PC-3 (cell line): Measurements from ENCODE around the gene PBOV1. TPM values are rescaled to one million over a fixed set of nuclear protein-coding genes. Genes with fewer than 3 reads are reported as not detected.

ENCODE experiments used
- ATAC-seq: fragments of 200-7000 bp; cut with Tn5 transposase; 2 replicates; pipeline ENCODE4 v1.9.1; 2020; ENCODE audit warnings: mild to moderate bottlenecking, moderate library complexity
- BruUV-seq: library from RNA; stranded (reverse); fragments of 400-500 nt; replicated peaks from 2 replicates; lab custom pipeline; 2021; lab: Mats Ljungman, UMichigan
- CTCF ChIA-PET: fragments of 300-600 bp; sonication (Branson Sonifier 250); formaldehyde crosslinking; loops from one replicate; lab custom pipeline; 2022; ENCODE audit warnings: antibody characterized with exemption; lab: Charles Lee
- POLR2A ChIA-PET: fragments of 300-600 bp; sonication (Branson Sonifier 250); formaldehyde crosslinking; loops from one replicate; lab custom pipeline; 2022; ENCODE audit warnings: antibody characterized with exemption; ENCODE audit not compliant: unreplicated experiment; lab: Charles Lee
- DNase-seq: peaks from one replicate; pipeline ENCODE4 v3.0.0-alpha.2; 2015
- H2AFZ ChIP-seq: fragments of 300-600 bp; sonication (generic); 2 replicates; pipeline ENCODE4 v1.6.0; 2016; ENCODE audit warnings: antibody characterized with exemption, low read length
- H3F3A ChIP-seq: fragments of 300-600 bp; sonication (generic); one replicate; pipeline ENCODE4 v1.6.0; 2017; ENCODE audit warnings: antibody characterized with exemption, low read length, control low read depth, mild to moderate bottlenecking; ENCODE audit not compliant: unreplicated experiment
- H3K27ac ChIP-seq: fragments of 300-600 bp; sonication (generic); 2 replicates; pipeline ENCODE4 v1.5.1; 2016; ENCODE audit warnings: mild to moderate bottlenecking, low read length
- H3K27me3 ChIP-seq: fragments of 300-600 bp; sonication (generic); 2 replicates; pipeline ENCODE4 v1.6.1; 2016; ENCODE audit warnings: low read length, mixed read lengths
- H3K36me3 ChIP-seq: fragments of 300-600 bp; sonication (generic); 2 replicates; pipeline ENCODE4 v1.6.1; 2016; ENCODE audit warnings: low read depth, mixed run types, low read length, mixed read lengths
- H3K4me1 ChIP-seq: fragments of 300-600 bp; sonication (generic); 2 replicates; pipeline ENCODE4 v1.5.1; 2016; ENCODE audit warnings: low read length; ENCODE audit not compliant: insufficient read depth
- H3K4me2 ChIP-seq: fragments of 300-600 bp; sonication (generic); 2 replicates; pipeline ENCODE4 v1.6.0; 2016; ENCODE audit warnings: low read length
- H3K4me3 ChIP-seq: fragments of 300-600 bp; sonication (generic); 2 replicates; pipeline ENCODE4 v1.5.1; 2016; ENCODE audit warnings: mild to moderate bottlenecking, low read length, mixed read lengths
- H3K79me2 ChIP-seq: fragments of 300-600 bp; sonication (generic); 2 replicates; pipeline ENCODE4 v1.6.1; 2017; ENCODE audit warnings: low read length, mixed read lengths
- H3K9ac ChIP-seq: fragments of 300-600 bp; sonication (generic); 2 replicates; pipeline ENCODE4 v1.6.0; 2016; ENCODE audit warnings: mild to moderate bottlenecking, low read length
- H3K9me2 ChIP-seq: fragments of 300-600 bp; sonication (generic); replicated peaks from 2 replicates; pipeline ENCODE4 v1.6.1; 2016; ENCODE audit warnings: mixed run types, low read length, mixed read lengths
- H3K9me3 ChIP-seq: fragments of 300-600 bp; sonication (generic); 2 replicates; pipeline ENCODE4 v1.6.1; 2016; ENCODE audit warnings: low read length, mixed read lengths
- H4K20me1 ChIP-seq: fragments of 300-600 bp; sonication (generic); 2 replicates; pipeline ENCODE4 v1.6.1; 2016; ENCODE audit warnings: low read length, mixed read lengths
- EZH2 ChIP-seq: fragments of 300-600 bp; sonication (generic); IDR thresholded peaks from one replicate; pipeline ENCODE4 v1.6.1; 2017; ENCODE audit warnings: antibody characterized with exemption, mild to moderate bottlenecking, low read length; ENCODE audit not compliant: unreplicated experiment
- EZH2phosphoT487 ChIP-seq: fragments of 300-600 bp; sonication (generic); IDR thresholded peaks from 2 replicates; pipeline ENCODE4 v1.6.1; 2018; ENCODE audit warnings: mild to moderate bottlenecking, antibody characterized with exemption, low read length, borderline replicate concordance
- intact Hi-C: fragments of 100-400 bp; cut with micrococcal nuclease; formaldehyde crosslinking; loops from 2 replicates; pipeline ENCODE4 v1.9.0; 2023
- total RNA-seq: library from RNA; depleted of rRNA; stranded (reverse); fragments of >200 nt; gene quantifications from 2 replicates; pipeline ENCODE4 v1.2.3, GENCODE V29; 2014
- TF ChIP-seq, protein P1 (sequence below): fragments of 300-600 bp; sonication (generic); conservative IDR thresholded peaks from 2 replicates; pipeline ENCODE4 v1.5.1; 2017; ENCODE audit warnings: antibody characterized with exemption, low read depth, mild to moderate bottlenecking, low read length

Gene PBOV1
- total RNA-seq, 1 experiment from 2014 or later = not detected

DNA sequence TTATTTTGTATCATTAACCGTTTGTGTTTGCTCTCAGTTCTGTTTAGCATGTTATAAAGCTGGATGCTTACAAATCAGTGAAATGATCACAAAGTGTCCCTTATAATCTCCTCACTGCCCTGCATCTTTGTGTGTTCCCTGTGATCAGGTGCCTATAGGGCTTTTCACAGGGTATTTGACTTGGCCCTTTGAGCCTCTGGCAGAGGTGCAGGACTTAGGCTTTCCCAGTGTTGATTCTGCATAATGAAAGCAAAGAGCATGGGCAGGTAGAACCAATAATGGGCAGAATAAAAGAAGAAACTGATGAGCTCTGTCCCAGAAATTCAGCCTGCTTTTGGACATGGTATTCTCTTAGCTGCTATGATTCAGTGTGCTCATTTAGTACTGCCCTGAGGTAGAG is 16.9 kb upstream of the PBOV1 start:
- Histone ChIP-seq H3K9me2 (no peaks in the 10 kb centered on the region), H2AFZ (no peak overlapping the region), H3K79me2 (no peaks in the 10 kb centered on the region), H3K27ac (no peak overlapping the region), H3F3A (no peaks in the 10 kb centered on the region), H3K4me1 (peaks cover 40% of the 10 kb centered on the region), H3K4me3 (no peak overlapping the region), H3K9ac (no peak overlapping the region), H3K27me3 (no peaks in the 10 kb centered on the region), H4K20me1 (no peaks in the 10 kb centered on the region), H3K9me3 (no peaks in the 10 kb centered on the region), H3K36me3 (no peaks in the 10 kb centered on the region), H3K4me2 (no peak overlapping the region)
- BruUV-seq = no TSS peak
- DNase-seq = no peak
- CTCF ChIA-PET = no interaction called here
- POLR2A ChIA-PET = interaction anchor here (0.6 kb wide), 1 partner anchor 301 kb away, joined by 3 read pairs; no protein-coding TSS in a partner anchor
- TF ChIP-seq EZH2phosphoT487 = no peak
- no peak for TF ChIP-seq EZH2
- TF ChIP-seq, protein P1, sequence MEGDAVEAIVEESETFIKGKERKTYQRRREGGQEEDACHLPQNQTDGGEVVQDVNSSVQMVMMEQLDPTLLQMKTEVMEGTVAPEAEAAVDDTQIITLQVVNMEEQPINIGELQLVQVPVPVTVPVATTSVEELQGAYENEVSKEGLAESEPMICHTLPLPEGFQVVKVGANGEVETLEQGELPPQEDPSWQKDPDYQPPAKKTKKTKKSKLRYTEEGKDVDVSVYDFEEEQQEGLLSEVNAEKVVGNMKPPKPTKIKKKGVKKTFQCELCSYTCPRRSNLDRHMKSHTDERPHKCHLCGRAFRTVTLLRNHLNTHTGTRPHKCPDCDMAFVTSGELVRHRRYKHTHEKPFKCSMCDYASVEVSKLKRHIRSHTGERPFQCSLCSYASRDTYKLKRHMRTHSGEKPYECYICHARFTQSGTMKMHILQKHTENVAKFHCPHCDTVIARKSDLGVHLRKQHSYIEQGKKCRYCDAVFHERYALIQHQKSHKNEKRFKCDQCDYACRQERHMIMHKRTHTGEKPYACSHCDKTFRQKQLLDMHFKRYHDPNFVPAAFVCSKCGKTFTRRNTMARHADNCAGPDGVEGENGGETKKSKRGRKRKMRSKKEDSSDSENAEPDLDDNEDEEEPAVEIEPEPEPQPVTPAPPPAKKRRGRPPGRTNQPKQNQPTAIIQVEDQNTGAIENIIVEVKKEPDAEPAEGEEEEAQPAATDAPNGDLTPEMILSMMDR = no peak
- intact Hi-C loops = no loop called here
- ATAC-seq = no peak

DNA sequence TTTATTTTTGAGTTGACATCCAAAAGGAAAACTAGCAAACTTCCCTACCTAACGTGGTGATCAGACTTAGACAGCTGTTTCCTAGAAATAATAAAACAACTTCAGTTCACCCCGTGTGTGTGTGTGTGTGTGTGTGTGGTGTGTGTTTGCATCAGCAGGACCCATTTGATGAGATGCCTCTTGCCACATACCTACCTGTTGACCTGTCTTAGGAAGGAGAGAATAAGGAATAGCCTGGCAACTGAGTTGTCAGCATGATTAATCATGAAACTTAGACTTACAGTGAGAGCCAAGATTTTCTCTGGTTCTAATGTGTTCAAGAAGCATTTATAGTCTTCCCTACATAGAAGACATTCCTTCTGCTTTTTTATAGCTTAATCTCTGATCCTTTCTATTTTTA is 16.1 kb upstream of the PBOV1 start:
- Histone ChIP-seq H3F3A (no peaks in the 10 kb centered on the region), H3K4me3 (no peak overlapping the region), H3K36me3 (no peaks in the 10 kb centered on the region), H2AFZ (no peak overlapping the region), H3K4me2 (no peak overlapping the region; the same call in 1 of the 2 replicates), H3K4me1 (peaks cover 46% of the 10 kb centered on the region), H3K27ac (no peak overlapping the region), H3K79me2 (no peaks in the 10 kb centered on the region), H4K20me1 (no peaks in the 10 kb centered on the region), H3K27me3 (no peaks in the 10 kb centered on the region), H3K9me3 (no peaks in the 10 kb centered on the region), H3K9me2 (no peaks in the 10 kb centered on the region), H3K9ac (no peak overlapping the region)
- POLR2A ChIA-PET = interaction anchor here (0.6 kb wide), 1 partner anchor 300 kb away, joined by 3 read pairs; no protein-coding TSS in a partner anchor
- DNase-seq (peak; percentile 69), ATAC-seq (peak; percentile 26)
- no TSS peak for BruUV-seq
- intact Hi-C loops = no loop called here
- TF ChIP-seq, protein P1 = no peak
- TF ChIP-seq EZH2 (no peak), EZH2phosphoT487 (no peak)
- CTCF ChIA-PET = no interaction called here

DNA sequence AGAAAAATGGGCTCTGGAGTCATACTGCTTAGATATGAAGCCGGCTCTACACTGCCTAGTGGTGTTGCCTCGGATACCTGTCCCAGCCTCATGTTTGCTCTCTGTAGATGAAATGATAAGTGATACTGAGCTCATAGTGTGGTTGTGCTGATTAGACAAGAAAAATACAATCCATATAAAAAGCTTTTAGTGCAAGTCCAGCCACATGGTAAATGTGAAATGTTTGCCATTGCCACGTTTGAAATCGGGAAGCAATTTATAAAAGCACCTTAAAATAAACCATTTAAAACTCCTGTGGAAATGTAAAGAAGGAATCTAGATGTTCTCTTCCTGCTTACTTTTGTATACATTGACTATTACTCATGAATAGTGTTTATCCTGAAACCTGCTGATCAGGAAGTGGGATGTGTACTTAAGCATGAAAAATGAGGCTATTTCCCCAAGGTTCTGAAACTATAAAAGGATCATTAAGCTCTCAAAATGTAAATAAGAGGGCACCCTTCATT is 13.1 kb upstream of the PBOV1 start:
- H3K27ac ChIP-seq = peak overlapping the region; percentile 97
- peaks cover 67% of the 10 kb centered on the region for H3K4me1 ChIP-seq
- H3K4me2 ChIP-seq = peak overlapping the region; percentile 74
- no peaks in the 10 kb centered on the region for H3K36me3 ChIP-seq
- H3F3A ChIP-seq = no peaks in the 10 kb centered on the region
- ChIA-PET POLR2A (no interaction called here), CTCF (interaction anchor here (0.5 kb wide), 1 partner anchor 72 kb away, joined by 4 read pairs; no protein-coding TSS in a partner anchor)
- TF ChIP-seq EZH2phosphoT487 = no peak
- TF ChIP-seq EZH2 = no peak
- TF ChIP-seq, protein P1 = no peak
- peak overlapping the region; percentile 48 for H3K4me3 ChIP-seq
- BruUV-seq = no TSS peak
- no peaks in the 10 kb centered on the region for H3K9me3 ChIP-seq
- no peaks in the 10 kb centered on the region for H3K9me2 ChIP-seq
- peak overlapping the region; percentile 74 for H3K9ac ChIP-seq
- DNase-seq (peak; percentile 76), ATAC-seq (peak; percentile 93)
- H3K27me3 ChIP-seq = no peaks in the 10 kb centered on the region
- no peaks in the 10 kb centered on the region for H3K79me2 ChIP-seq
- H4K20me1 ChIP-seq = no peaks in the 10 kb centered on the region
- intact Hi-C loops = loop anchor here (1.0 kb wide), 1 partner anchor 69 kb away; no protein-coding TSS in a partner anchor
- H2AFZ ChIP-seq = peak overlapping the region; percentile 51
